Activated CD4-positive, CD25-positive, alpha-beta regulatory T cell treated with anti-CD3 and anti-CD28 coated beads, Interleukin-2, amount 50 U/mL, for 24 hours (primary cell): ENCODE measurements around the gene LDLRAD4.
A peak's percentile ranks its signal among the peaks of the same experiment; 100 is the strongest.

Experiments used
- ATAC-seq, 2 donors: fragments of 150-1000 bp; cut with Tn5 transposase; one replicate each; pipeline ENCODE4 v1.10.0; 2021; ENCODE audit warnings: mild to moderate bottlenecking in 1 of 2, moderate library complexity in 1 of 2

LDLRAD4 gene

GRCh38 chr18:13625843-13626543 is 407.4 kb downstream of the LDLRAD4 start:
- no peak for ATAC-seq

GRCh38 chr18:13626544-13626908 is 408.0 kb downstream of the LDLRAD4 start:
- ATAC-seq = no peak

- ATAC-seq = no peak
These were observed 409.1 kb downstream of the LDLRAD4 start for GRCh38 chr18:13627639-13628038.

GRCh38 chr18:13628211-13628610 is 409.7 kb downstream of the LDLRAD4 start:
- no peak for ATAC-seq

- peak; percentile 80 to 86 for ATAC-seq
These were observed 411.5 kb downstream of the LDLRAD4 start for GRCh38 chr18:13629841-13630715.

GRCh38 chr18:13630716-13631268 is 412.2 kb downstream of the LDLRAD4 start:
- no peak for ATAC-seq

GRCh38 chr18:13633700-13634099 is 415.1 kb downstream of the LDLRAD4 start:
- no peak for ATAC-seq

- no peak for ATAC-seq
These were observed 416.5 kb downstream of the LDLRAD4 start for GRCh38 chr18:13635046-13635445.

- ATAC-seq = no peak
These were observed 420.4 kb downstream of the LDLRAD4 start for GRCh38 chr18:13638719-13639595.

- no peak for ATAC-seq
These were observed 421.8 kb downstream of the LDLRAD4 start for GRCh38 chr18:13640266-13640860.

GRCh38 chr18:13641551-13642439 is 423.2 kb downstream of the LDLRAD4 start:
- ATAC-seq = no peak

- ATAC-seq = no peak
These were observed 423.9 kb downstream of the LDLRAD4 start for GRCh38 chr18:13642440-13642827.

GRCh38 chr18:13643261-13643751 is 424.7 kb downstream of the LDLRAD4 start:
- no peak for ATAC-seq

GRCh38 chr18:13645093-13645492 is 426.5 kb downstream of the LDLRAD4 start:
- ATAC-seq = no peak

GRCh38 chr18:13646633-13647032 is 428.1 kb downstream of the LDLRAD4 start:
- ATAC-seq = no peak

- no peak for ATAC-seq
These were observed 429.2 kb downstream of the LDLRAD4 start for GRCh38 chr18:13647761-13648160.

- ATAC-seq = no peak
These were observed 431.1 kb downstream of the LDLRAD4 start for GRCh38 chr18:13649397-13650390.

- ATAC-seq = no peak
These were observed 435.3 kb downstream of the LDLRAD4 start for GRCh38 chr18:13653746-13654433.

GRCh38 chr18:13657974-13658373 is 439.4 kb downstream of the LDLRAD4 start:
- no peak for ATAC-seq
